Activated T-helper 2 cell treated with anti-CD3 and anti-CD28 coated beads, Interferon-gamma antibody, Interleukin-2, Interleukin-4, amounts not matched to agents 10 μg/mL and 5 μg/mL and 100 μg/mL, durations not matched to agents 14 hours and 24 hours and 36 hours (primary cell): Measurements from ENCODE around the gene CST3. TPM values are rescaled to one million over a fixed set of nuclear protein-coding genes. Genes with fewer than 3 reads are reported as not detected.

Source experiments
- DNase-seq: peaks from one replicate; pipeline ENCODE4 v3.0.0; 2021; ENCODE audit warnings: low spot score
- H3K27ac Mint-ChIP-seq: one replicate; pipeline ENCODE4 v1.8.0; 2021; ENCODE audit warnings: mixed read lengths
- H3K27me3 Mint-ChIP-seq: one replicate; pipeline ENCODE4 v1.8.0; 2021; ENCODE audit warnings: low read depth, mixed read lengths
- H3K36me3 Mint-ChIP-seq: one replicate; pipeline ENCODE4 v1.8.0; 2021; ENCODE audit warnings: low read depth, mixed read lengths
- H3K4me1 Mint-ChIP-seq: one replicate; pipeline ENCODE4 v1.8.0; 2021; ENCODE audit warnings: low read depth, mixed read lengths
- H3K4me3 Mint-ChIP-seq: one replicate; pipeline ENCODE4 v1.8.0; 2021; ENCODE audit warnings: low read depth, mild to moderate bottlenecking, moderate library complexity, mixed read lengths
- H3K9me3 Mint-ChIP-seq: one replicate; pipeline ENCODE4 v1.8.0; 2021; ENCODE audit warnings: mixed read lengths
- intact Hi-C: fragments of 100-400 bp; cut with micrococcal nuclease; formaldehyde crosslinking; loops from one replicate; pipeline ENCODE4 v1.15.1; 2023
- total RNA-seq: library from RNA; stranded (reverse); gene quantifications from 2 replicates; pipeline ENCODE4 v1.2.3, GENCODE V29; 2022

CST3 gene
- total RNA-seq, 1 donor from 2014 or later, result 0.82 TPM

GRCh38 chr20:23607497-23608245 lies 30.1 kb downstream of the CST3 start:
- peaks cover 4% of the 10 kb centered on the region for H3K4me1 Mint-ChIP-seq
- H3K27me3 Mint-ChIP-seq, result peaks cover 2% of the 10 kb centered on the region
- DNase-seq, result no peak
- no peak overlapping the region for H3K4me3 Mint-ChIP-seq
- no peak overlapping the region for H3K27ac Mint-ChIP-seq
- H3K36me3 Mint-ChIP-seq, result no peaks in the 10 kb centered on the region
- no peaks in the 10 kb centered on the region for H3K9me3 Mint-ChIP-seq
- intact Hi-C loops, result loop anchor here (2.0 kb wide), 1 partner anchor 257 kb away; the partner anchor contains the start of gene NXT1

- DNase-seq, result peak; percentile 34
- H3K27ac Mint-ChIP-seq, result no peak overlapping the region
- no peaks in the 10 kb centered on the region for H3K9me3 Mint-ChIP-seq
- intact Hi-C loops, result loop anchor here (1.0 to 2.0 kb wide), 2 partner anchors 164 to 256 kb away; partner anchors contain the start of gene NXT1
- no peak overlapping the region for H3K4me3 Mint-ChIP-seq
- no peaks in the 10 kb centered on the region for H3K36me3 Mint-ChIP-seq
- peaks cover 3% of the 10 kb centered on the region for H3K27me3 Mint-ChIP-seq
- peaks cover 4% of the 10 kb centered on the region for H3K4me1 Mint-ChIP-seq
Observed at GRCh38 chr20:23606652-23607049, 31.1 kb downstream of the CST3 start.

DNA sequence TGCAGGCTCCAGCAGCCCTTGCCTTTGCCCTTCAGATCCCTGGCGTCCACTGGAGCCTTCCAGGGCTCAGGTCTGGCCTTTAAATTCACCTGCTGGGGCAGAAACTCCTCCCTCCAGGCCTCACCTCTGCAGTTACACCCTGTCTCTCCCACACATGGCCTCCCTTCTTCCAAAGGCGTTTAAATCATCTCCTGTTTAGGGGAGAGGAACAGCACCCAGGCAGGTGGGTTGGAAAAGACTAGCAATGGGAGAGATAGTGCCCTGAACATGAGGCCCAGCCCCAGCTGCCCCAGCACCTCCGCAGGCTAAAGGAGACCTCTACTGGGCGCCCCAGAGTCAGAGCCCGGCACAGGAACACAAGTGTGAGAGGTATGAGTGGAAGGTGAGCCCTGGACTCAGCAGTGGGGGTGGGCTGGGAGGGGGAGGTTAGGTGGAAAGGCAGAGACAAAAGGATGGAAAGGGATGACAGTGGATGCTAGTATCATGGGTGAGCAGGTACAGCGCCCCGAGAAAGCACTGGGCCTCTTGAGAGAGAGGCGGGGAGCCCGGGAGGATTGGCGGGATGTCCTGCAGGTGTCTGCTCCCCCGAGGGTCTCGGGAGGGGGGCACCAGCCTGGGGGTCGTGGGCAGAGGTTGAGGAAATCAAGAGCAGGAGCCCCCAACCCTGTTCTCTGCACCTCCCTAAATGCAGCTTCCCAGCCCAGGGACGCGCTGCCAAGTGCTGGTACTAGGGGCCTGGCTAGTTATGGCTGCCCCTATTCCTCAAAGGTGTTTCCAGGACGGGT lies 31.7 kb downstream of the CST3 start, which contains the start of gene CST9:
CST9 (minus strand) TSS at position 51 of the 785 bp plus-strand sequence. CDS start 53 bp downstream, outside the sequence.
- H3K27ac Mint-ChIP-seq, result no peak within 1 kb of the TSS
- H3K9me3 Mint-ChIP-seq, result no peaks in the 10 kb centered on the region
- H3K4me3 Mint-ChIP-seq, result no peak within 1 kb of the TSS
- H3K27me3 Mint-ChIP-seq, result peaks cover 2% of the 10 kb centered on the region
- intact Hi-C loops, result loop anchor here (1.0 to 2.0 kb wide), 2 partner anchors 164 to 255 kb away; partner anchors contain the start of gene NXT1
- H3K4me1 Mint-ChIP-seq, result peaks cover 4% of the 10 kb centered on the region
- no peak for DNase-seq
- H3K36me3 Mint-ChIP-seq, result no peaks in the 10 kb centered on the region

DNA sequence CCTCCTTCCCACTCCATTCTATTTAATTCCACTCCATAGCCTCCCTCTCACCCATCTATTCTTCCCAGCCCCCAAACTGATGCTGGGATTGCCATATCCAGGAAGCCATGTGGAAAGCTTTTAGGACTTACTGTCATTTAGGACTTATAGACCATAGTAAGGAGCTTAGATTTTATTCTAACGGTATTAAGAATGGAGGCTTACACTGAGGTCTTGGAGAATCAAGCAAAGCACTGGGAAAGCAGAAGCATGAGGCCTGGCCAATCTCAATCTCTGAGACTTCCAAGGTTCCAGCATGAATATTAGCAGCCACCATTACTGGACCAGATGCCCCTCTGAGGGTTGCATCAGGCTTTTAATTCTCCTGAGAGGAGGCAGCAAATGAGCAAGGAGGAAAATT lies 33.4 kb downstream of the CST3 start:
- Mint-ChIP-seq H3K9me3 (no peaks in the 10 kb centered on the region), H3K4me1 (peaks cover 4% of the 10 kb centered on the region)
- no peak for DNase-seq

DNA sequence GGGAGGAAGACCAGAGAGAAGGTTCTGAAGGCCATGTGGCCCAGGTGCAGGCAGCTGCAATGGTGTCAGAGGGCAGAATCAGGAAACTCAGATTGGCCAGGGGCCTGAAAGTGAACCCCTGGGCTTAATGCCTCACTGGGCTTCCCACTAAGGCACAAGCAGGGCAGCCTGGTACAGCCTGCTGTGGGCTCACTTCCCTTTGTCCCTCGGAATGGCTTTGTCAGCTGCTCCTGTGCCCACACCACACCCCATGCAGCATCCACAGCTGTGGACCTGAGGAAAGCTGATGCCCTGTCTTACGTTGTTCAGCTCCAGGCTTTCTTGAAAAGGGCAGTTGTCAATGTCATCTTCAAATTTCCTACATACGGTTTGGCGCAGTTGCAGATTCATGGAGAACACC lies 34.4 kb downstream of the CST3 start:
- Mint-ChIP-seq H3K36me3 (no peaks in the 10 kb centered on the region), H3K4me1 (peaks cover 4% of the 10 kb centered on the region), H3K27ac (no peak overlapping the region), H3K27me3 (peaks cover 2% of the 10 kb centered on the region), H3K4me3 (no peak overlapping the region), H3K9me3 (no peaks in the 10 kb centered on the region)
- intact Hi-C loops, result no loop called here
- no peak for DNase-seq

More for the DNA sequence above, 33.4 kb downstream of the CST3 start:
- H3K27me3 Mint-ChIP-seq, result peaks cover 2% of the 10 kb centered on the region
- H3K36me3 Mint-ChIP-seq, result no peaks in the 10 kb centered on the region
- no peak overlapping the region for H3K27ac Mint-ChIP-seq
- H3K4me3 Mint-ChIP-seq, result no peak overlapping the region
- intact Hi-C loops, result no loop called here

- Mint-ChIP-seq H3K9me3 (no peaks in the 10 kb centered on the region), H3K4me1 (peaks cover 4% of the 10 kb centered on the region), H3K4me3 (no peak overlapping the region), H3K27ac (no peak overlapping the region), H3K36me3 (no peaks in the 10 kb centered on the region), H3K27me3 (peaks cover 2% of the 10 kb centered on the region)
- DNase-seq, result no peak
- intact Hi-C loops, result no loop called here
Observed at GRCh38 chr20:23602699-23603098, 35.1 kb downstream of the CST3 start.

DNA sequence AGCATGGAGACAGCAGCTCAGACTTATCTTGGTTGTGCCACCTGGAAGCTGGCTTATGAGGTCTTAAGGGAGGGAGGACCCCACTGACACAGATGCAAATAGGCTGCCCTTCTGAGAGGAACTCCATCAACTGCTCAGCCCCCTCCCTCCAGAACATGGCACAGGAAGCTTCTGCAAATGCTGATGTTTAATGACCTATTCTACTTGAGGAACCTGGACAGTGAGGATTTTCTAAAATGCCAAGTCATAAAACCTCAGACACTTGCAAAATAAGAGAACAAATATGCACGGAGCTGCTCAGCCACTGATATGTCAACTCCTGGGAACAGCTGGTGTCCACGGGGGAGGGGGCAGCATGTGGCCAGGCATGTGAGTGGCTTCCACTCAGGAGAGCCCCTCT lies 35.5 kb downstream of the CST3 start:
- peaks cover 2% of the 10 kb centered on the region for H3K27me3 Mint-ChIP-seq
- H3K36me3 Mint-ChIP-seq, result no peaks in the 10 kb centered on the region
- peaks cover 4% of the 10 kb centered on the region for H3K4me1 Mint-ChIP-seq
- no peak overlapping the region for H3K4me3 Mint-ChIP-seq
- H3K27ac Mint-ChIP-seq, result no peak overlapping the region
- no peak for DNase-seq
- intact Hi-C loops, result no loop called here
- no peaks in the 10 kb centered on the region for H3K9me3 Mint-ChIP-seq

GRCh38 chr20:23601715-23602114 lies 36.0 kb downstream of the CST3 start:
- no peak overlapping the region for H3K4me3 Mint-ChIP-seq
- intact Hi-C loops, result no loop called here
- no peak overlapping the region for H3K27ac Mint-ChIP-seq
- H3K4me1 Mint-ChIP-seq, result peaks cover 2% of the 10 kb centered on the region
- no peaks in the 10 kb centered on the region for H3K9me3 Mint-ChIP-seq
- H3K36me3 Mint-ChIP-seq, result no peaks in the 10 kb centered on the region
- H3K27me3 Mint-ChIP-seq, result peaks cover 5% of the 10 kb centered on the region
- no peak for DNase-seq

DNA sequence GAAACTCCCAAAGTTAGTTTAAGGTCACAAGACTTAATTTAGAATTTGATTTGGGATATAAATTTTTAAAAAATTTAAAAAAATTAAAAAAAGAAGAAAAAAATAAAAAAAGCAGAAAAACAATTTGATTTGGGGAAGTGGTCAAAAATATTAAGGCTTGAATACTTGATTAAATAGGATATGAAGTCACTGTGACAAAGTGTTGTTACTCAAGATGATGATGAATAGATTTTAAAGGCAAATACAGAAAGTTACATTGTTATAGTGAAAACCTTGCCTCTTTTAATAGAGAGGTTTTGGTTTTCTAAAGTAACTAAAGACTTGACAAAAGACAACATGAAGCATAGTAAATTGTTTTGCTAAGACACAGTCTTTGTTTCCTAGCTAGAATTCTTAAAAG lies 39.3 kb downstream of the CST3 start:
- no peaks in the 10 kb centered on the region for H3K9me3 Mint-ChIP-seq

DNA sequence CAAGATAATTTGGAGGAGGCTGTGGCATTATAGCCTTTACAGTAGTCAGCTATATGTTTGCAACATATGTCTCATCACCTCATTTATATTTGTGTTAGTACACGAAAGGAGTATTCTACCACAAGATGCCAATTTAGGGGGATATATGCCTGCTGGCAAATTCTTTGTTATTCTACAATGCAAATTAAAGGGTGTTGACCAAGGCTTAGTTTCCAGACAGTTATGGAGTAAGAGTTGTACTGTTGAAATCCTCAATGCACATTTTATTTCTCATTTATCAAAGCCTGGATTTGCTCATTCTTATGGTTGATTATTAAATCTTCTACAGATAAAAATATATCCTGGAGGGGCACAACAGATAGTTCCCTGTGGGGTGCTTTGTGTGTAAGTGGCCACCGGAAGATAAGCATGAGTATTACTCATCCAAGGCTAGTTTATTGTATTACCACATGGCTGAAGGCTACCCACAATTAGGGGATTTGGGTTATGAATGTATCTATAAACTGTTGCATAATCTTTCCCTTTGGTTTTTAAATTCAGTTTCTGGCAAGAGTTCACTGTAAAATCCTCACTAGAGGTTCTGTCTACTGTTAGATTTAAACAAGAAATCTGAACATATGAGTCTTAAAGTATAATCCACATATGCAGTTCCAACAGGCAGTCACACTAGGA lies 41.0 kb downstream of the CST3 start:
- intact Hi-C loops, result no loop called here
- no peaks in the 10 kb centered on the region for H3K36me3 Mint-ChIP-seq
- H3K4me1 Mint-ChIP-seq, result no peaks in the 10 kb centered on the region

More for the DNA sequence above, 39.3 kb downstream of the CST3 start:
- H3K27ac Mint-ChIP-seq, result no peak overlapping the region
- no peaks in the 10 kb centered on the region for H3K4me1 Mint-ChIP-seq
- intact Hi-C loops, result no loop called here
- H3K27me3 Mint-ChIP-seq, result peaks cover 5% of the 10 kb centered on the region
- H3K4me3 Mint-ChIP-seq, result no peak overlapping the region
- H3K36me3 Mint-ChIP-seq, result no peaks in the 10 kb centered on the region
- DNase-seq, result no peak

DNA sequence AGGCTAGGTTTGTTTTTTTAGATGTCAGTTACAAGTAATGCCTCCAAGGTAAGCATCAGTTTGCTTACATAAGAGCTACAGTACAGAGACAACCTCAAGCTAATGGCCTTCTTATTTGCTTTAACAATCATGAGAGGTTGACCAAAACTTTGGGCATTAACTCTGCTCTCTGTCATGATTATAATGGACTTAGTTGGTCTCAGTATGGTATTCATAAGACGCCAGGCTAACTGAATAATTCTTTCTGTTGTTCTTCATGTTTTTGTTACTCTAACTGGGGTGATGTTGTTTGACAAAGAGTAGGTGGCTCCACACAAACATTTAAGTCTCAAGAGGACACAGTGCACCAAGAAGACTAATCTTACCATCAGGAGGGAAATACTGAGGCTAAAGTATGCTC lies 41.8 kb downstream of the CST3 start:
- no peak overlapping the region for H3K4me3 Mint-ChIP-seq
- no peaks in the 10 kb centered on the region for H3K4me1 Mint-ChIP-seq
- H3K27ac Mint-ChIP-seq, result no peak overlapping the region
- no peaks in the 10 kb centered on the region for H3K36me3 Mint-ChIP-seq
- intact Hi-C loops, result no loop called here
- DNase-seq, result no peak
- peaks cover 3% of the 10 kb centered on the region for H3K27me3 Mint-ChIP-seq
- H3K9me3 Mint-ChIP-seq, result no peaks in the 10 kb centered on the region

More for the DNA sequence above, 41.0 kb downstream of the CST3 start:
- no peaks in the 10 kb centered on the region for H3K9me3 Mint-ChIP-seq
- no peak for DNase-seq
- H3K27ac Mint-ChIP-seq, result no peak overlapping the region
- H3K27me3 Mint-ChIP-seq, result peaks cover 3% of the 10 kb centered on the region
- no peak overlapping the region for H3K4me3 Mint-ChIP-seq

DNA sequence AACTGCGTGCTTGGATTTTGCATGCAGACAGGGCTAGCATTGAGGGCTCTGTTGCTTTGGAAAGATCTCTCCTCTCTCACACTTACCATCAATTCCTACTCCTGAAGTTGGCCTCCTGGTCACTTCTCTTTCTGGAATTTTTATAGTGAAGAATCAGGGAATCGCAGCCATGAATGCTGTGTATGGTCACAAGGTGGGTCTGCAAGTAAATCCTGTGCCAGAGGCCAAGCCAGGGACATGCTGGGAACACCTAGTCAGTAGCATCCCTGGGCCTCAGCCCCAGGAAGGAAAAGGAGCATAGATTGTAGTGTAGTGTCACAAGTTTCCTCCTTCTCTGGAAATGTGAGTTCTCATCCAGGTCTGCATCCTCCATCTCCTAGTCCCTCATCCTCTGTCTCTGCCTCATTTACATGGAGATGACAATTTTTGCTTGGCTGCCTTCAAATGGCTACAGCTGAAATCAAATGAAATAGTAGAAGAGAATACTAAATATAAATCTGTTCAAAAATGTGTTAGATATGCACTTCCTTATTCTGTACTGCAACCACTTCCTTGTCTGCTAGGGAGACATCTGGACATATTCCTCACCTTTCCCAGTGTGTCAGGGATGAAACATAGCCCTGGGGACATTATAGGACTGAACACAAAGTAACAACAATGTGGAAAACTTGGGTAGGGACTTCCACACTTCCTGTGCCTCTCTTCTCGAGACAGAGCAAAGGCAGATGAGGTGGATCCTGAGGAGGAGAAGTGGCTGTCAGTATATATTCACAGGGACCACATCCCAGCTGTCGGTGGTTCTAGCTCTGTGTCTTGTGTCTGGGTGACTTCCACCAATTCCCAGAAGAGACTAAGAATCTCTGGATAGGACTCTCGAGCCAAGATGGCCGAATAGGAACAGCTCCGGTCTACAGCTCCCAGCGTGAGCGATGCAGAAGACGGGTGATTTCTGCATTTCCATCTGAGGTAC lies 49.0 kb downstream of the CST3 start:
- Mint-ChIP-seq H3K36me3 (no peaks in the 10 kb centered on the region), H3K4me1 (no peaks in the 10 kb centered on the region), H3K4me3 (no peak overlapping the region), H3K27me3 (peaks cover 4% of the 10 kb centered on the region), H3K27ac (no peak overlapping the region), H3K9me3 (no peaks in the 10 kb centered on the region)
- no peak for DNase-seq
- intact Hi-C loops, result no loop called here
